ENCODE measurements around the gene CHST3.
"Not testable (repeated sequence)": the region's sequence is repeated elsewhere in the genome, so short reads cannot be mapped to it uniquely, and the experiment has no call there.

Gene CHST3

DNA sequence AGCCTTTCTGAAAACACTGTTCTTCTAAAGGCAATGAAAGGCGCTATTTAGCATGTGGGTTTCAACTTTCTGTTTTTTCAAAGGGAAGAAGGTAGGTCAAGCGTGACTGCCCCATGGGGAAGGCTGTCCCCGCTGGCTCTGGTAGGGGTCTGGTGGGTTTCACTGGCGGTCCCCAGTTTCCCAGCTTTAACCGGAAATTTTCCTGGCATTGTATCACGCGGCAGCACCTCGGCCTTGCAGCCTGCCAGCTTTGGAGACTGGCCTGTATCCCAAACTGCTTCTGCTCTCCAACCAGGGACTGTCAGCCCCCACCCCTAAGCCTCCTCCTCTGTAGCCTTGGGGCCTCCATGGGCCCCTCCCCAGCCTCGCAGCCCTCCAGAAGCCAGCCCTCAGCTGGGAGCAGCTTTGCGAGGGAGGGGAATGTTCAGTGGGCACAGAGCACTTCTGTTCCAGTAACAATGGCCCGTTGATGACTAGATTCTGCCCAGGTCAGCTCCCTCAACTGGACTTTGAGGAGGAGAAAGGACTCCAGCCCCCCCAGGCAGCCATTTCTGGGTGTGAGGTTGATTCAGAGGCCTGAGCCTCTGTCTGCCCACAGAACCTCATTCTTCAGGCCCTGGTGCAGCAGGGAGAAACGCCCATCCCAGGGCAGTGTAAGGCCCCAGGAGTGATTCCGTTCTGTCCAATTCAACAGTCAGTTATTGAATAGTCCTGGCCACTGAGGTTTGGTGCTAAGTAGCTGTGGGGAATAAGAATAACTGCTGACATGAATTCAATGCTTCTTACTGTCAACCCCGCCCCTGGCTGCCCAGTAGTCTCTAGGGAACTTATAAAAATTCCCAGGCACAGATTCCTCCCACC, 17.1 kb downstream of the CHST3 start:
- Histone ChIP-seq H3K4me3 (ENCODE audit: low read depth, low read length) (no peak overlapping the region), H3K36me3 (ENCODE audit: insufficient read depth, low read length) (no peaks in the 10 kb centered on the region), H3K27ac (ENCODE audit: low read depth, low read length) (peak overlapping the region; percentile 35), H3K27me3 (ENCODE audit: insufficient read depth, low read length) (no peaks in the 10 kb centered on the region), H2AFZ (ENCODE audit: low read length, unreplicated experiment) (no peak overlapping the region), H3K79me2 (ENCODE audit: control insufficient read depth, insufficient read depth, low read length, unreplicated experiment) (peaks cover 75% of the 10 kb centered on the region), H3K4me1 (ENCODE audit: control insufficient read depth, insufficient read depth, low read length, unreplicated experiment) (peaks cover 78% of the 10 kb centered on the region)

DNA sequence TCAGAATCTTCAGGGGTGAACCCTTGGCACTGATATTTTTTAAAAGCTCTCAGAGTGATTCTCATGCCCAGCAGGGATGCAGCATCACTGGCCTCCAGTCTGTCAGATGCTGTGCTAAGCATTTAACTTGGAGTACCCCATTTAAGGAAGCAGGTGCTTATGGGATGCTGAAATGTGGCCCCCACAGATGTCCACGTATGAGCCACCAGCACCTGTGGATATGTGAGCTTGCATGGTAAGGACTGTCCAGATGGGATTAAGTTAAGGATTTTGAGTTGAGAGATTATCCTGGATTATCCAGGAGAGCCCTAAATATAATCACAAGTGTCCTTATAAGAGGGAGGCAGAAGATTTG, 17.7 kb downstream of the CHST3 start:
- Histone ChIP-seq H3K27ac (ENCODE audit: low read depth, low read length) (no peak overlapping the region), H3K4me1 (ENCODE audit: control insufficient read depth, insufficient read depth, low read length, unreplicated experiment) (peaks cover 78% of the 10 kb centered on the region), H3K79me2 (ENCODE audit: control insufficient read depth, insufficient read depth, low read length, unreplicated experiment) (peaks cover 76% of the 10 kb centered on the region), H2AFZ (ENCODE audit: low read length, unreplicated experiment) (no peak overlapping the region), H3K4me3 (ENCODE audit: low read depth, low read length) (no peak overlapping the region), H3K27me3 (ENCODE audit: insufficient read depth, low read length) (no peaks in the 10 kb centered on the region), H3K36me3 (ENCODE audit: insufficient read depth, low read length) (no peaks in the 10 kb centered on the region)

DNA sequence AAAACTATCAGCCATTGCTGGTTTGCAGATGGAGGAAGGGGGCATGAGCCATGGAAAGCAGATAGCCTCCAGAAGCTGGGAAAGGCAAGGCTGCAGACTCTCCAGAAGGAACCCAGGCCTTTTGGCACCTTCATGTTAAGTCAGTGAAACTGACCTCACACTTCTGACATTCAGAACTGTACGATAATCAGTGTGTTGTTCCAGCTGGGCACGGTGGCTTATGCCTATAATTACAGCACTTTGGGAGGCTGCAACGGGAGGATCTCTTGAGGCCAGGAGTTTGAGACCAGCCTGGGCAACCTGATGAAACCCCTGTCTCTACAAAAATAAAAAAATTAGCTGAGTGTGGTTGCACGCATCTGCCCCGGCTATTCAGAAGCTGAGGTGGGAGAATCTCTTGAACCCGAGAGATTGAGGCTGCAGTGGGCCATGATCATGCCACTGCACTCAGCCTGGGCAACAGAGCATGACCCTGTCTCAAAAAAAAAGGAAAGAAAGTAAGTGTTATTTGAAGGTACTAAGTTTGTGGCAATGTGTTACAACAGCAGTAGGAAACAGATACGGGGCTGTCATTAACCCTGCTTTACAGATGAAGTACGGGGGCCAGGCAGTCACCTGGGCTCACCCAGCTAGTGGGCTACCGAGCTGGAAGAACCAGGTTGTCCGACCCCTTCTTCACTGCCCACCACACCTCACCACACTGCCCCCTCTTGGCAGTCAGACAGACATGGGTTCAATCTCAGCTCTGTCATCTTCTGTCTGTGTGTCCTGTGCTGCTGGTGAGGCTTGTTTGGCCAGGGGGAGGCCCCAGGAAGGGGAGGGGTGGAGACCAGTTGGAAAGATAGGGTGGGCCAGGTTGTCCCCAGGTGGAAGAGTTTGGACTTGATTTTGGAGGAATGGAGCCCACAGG, 18.3 kb downstream of the CHST3 start:
- Histone ChIP-seq H3K4me3 (ENCODE audit: low read depth, low read length) (no peak overlapping the region), H3K4me1 (ENCODE audit: control insufficient read depth, insufficient read depth, low read length, unreplicated experiment) (peaks cover 77% of the 10 kb centered on the region), H3K36me3 (ENCODE audit: insufficient read depth, low read length) (no peaks in the 10 kb centered on the region), H3K27me3 (ENCODE audit: insufficient read depth, low read length) (no peaks in the 10 kb centered on the region), H3K79me2 (ENCODE audit: control insufficient read depth, insufficient read depth, low read length, unreplicated experiment) (peaks cover 73% of the 10 kb centered on the region), H2AFZ (ENCODE audit: low read length, unreplicated experiment) (no peak overlapping the region), H3K27ac (ENCODE audit: low read depth, low read length) (no peak overlapping the region)

DNA sequence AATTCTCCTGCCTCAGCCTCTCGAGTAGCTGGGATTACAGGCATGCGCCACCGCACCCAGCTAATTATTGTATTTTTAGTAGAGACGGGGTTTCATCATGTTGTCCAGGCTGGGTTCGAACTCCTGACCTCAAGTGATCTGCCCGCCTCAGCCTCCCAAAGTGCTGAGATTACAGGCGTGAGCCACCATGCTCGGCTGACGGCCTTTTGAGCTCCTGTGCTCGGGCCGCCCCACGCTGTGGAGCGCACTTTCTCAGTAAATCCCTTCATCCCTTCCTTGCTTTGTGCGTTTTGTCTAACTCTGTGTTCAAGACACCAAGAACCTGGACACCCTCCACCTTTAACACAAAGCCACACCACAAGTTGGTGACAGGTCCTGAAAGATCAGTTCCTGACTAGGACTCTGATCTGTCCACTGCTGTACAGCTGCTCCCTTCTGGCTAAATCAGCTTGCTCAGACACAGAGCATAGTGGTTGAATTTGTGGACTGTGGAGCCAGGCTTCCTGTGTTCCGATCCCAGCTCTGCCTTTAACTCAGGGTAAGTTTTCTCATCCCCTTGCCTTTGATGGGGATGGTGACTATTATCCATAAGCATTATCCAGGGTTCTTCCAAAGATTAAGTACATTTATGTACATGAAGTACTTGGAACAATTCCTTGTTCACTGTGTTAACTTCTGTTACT, 20.1 kb downstream of the CHST3 start:
- H3K36me3 ChIP-seq (ENCODE audit: insufficient read depth, low read length) = 0 out of 2 replicates have a peak, but pooled peaks cover 7% of the 10 kb centered on the region
- H3K79me2 ChIP-seq (ENCODE audit: control insufficient read depth, insufficient read depth, low read length, unreplicated experiment) = peaks cover 71% of the 10 kb centered on the region
- H3K4me3 ChIP-seq (ENCODE audit: low read depth, low read length) = no peak overlapping the region

DNA sequence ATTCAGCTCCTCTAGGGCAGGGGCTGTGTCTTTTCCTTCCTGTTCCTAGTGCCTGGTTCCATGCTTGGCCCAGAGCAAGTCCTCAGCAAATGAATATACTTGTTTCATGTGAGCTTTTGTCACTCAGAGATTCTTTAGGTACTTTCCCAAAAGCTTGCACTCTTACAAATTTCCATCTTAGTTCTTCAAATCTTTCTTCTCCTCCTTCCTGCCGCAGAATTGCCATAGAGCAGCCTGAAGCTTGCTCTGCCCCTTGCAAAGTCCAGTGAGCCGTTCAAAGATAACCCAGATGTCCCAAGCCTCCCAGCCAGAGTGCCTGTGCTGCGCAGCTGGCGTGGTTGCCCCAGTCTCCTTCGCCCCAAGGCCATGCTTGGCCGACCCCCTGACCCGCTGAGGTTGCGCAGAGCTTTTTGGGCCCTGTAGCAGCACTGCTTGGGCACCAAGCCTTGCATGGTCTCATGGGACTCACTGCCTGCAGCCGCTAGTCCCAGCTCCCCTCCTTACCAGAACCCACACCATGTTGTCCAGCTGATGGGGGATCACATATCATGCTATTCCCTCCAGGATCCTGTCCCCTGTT, 20.7 kb downstream of the CHST3 start:
- H3K36me3 ChIP-seq (ENCODE audit: insufficient read depth, low read length) = 0 out of 2 replicates have a peak, but pooled peaks cover 7% of the 10 kb centered on the region
- H3K27ac ChIP-seq (ENCODE audit: low read depth, low read length) = peak overlapping the region; percentile 49
- peaks cover 56% of the 10 kb centered on the region for H3K4me1 ChIP-seq (ENCODE audit: control insufficient read depth, insufficient read depth, low read length, unreplicated experiment)
- H2AFZ ChIP-seq (ENCODE audit: low read length, unreplicated experiment) = no peak overlapping the region
- peaks cover 69% of the 10 kb centered on the region for H3K79me2 ChIP-seq (ENCODE audit: control insufficient read depth, insufficient read depth, low read length, unreplicated experiment)
- H3K27me3 ChIP-seq (ENCODE audit: insufficient read depth, low read length) = no peaks in the 10 kb centered on the region
- no peak overlapping the region for H3K4me3 ChIP-seq (ENCODE audit: low read depth, low read length)

More for the DNA sequence above, 20.1 kb downstream of the CHST3 start:
- no peak overlapping the region for H2AFZ ChIP-seq (ENCODE audit: low read length, unreplicated experiment)
- no peak overlapping the region for H3K27ac ChIP-seq (ENCODE audit: low read depth, low read length)
- H3K4me1 ChIP-seq (ENCODE audit: control insufficient read depth, insufficient read depth, low read length, unreplicated experiment) = peaks cover 62% of the 10 kb centered on the region
- H3K27me3 ChIP-seq (ENCODE audit: insufficient read depth, low read length) = no peaks in the 10 kb centered on the region

DNA sequence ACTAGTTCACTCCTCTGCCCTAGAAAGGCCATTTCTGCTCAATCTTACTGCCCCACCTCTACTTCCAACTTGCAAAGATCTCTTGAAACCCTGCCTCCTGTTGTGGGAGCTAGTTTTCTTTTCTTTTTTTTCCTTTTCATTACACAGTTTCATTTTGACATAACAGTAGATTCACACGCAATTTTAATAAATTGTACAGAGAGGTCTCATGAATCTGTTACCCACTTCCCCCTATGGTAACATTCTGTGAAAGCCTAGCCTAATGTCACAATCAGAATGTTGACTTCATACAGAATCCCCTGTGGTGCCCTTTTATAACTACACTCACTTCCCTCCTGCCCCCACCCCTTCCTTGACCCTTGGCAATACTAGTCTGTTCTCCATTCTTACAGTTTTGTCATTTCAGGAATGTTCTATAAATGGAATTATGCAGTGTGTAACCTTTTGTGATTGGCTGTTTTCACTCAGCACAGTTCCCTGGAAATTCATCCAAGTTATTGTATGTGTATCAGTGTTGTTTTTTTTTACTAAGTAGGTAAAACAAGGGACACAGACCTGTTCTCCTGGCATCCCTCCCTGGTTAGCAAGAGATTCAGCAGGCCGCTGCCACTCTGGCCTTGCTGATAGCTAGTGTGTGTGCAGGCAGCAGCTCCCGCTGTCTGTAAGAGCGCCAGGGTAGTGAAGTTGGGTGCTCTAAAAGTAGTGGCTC, 21.5 kb downstream of the CHST3 start:
- Histone ChIP-seq H3K4me1 (ENCODE audit: control insufficient read depth, insufficient read depth, low read length, unreplicated experiment) (peaks cover 48% of the 10 kb centered on the region), H3K36me3 (ENCODE audit: insufficient read depth, low read length) (0 out of 2 replicates have a peak, but pooled peaks cover 7% of the 10 kb centered on the region), H3K79me2 (ENCODE audit: control insufficient read depth, insufficient read depth, low read length, unreplicated experiment) (peaks cover 66% of the 10 kb centered on the region), H2AFZ (ENCODE audit: low read length, unreplicated experiment) (no peak overlapping the region), H3K27ac (ENCODE audit: low read depth, low read length) (peak overlapping the region; percentile 49), H3K27me3 (ENCODE audit: insufficient read depth, low read length) (no peaks in the 10 kb centered on the region), H3K4me3 (ENCODE audit: low read depth, low read length) (no peak overlapping the region)

DNA sequence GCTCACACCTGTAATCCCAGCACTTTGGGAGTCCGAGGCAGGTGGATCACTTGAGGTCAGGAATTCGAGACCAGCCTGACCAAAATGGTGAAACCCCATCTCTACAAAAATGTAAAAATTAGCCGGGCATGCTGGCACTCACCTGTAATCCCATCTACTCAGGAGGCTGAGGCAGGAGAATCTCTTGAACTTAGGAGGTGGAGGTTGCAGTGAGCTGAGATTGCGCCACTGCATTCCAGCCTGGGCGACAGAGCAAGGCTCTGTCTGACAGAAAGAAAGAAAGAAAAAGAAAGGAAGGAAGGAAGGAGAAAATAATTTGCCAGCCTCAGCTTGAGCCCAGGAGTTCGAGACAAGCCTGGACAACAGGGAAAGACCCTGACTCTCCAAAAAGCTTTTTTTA, 24.7 kb downstream of the CHST3 start:
- not testable (repeated sequence) for H3K27ac ChIP-seq (ENCODE audit: low read depth, low read length); H3K4me3 ChIP-seq (ENCODE audit: low read depth, low read length); H3K36me3 ChIP-seq (ENCODE audit: insufficient read depth, low read length); H2AFZ ChIP-seq (ENCODE audit: low read length, unreplicated experiment); H3K27me3 ChIP-seq (ENCODE audit: insufficient read depth, low read length)
- peaks cover 33% of the 10 kb centered on the region for H3K4me1 ChIP-seq (ENCODE audit: control insufficient read depth, insufficient read depth, low read length, unreplicated experiment)
- H3K79me2 ChIP-seq (ENCODE audit: control insufficient read depth, insufficient read depth, low read length, unreplicated experiment) = peaks cover 52% of the 10 kb centered on the region

DNA sequence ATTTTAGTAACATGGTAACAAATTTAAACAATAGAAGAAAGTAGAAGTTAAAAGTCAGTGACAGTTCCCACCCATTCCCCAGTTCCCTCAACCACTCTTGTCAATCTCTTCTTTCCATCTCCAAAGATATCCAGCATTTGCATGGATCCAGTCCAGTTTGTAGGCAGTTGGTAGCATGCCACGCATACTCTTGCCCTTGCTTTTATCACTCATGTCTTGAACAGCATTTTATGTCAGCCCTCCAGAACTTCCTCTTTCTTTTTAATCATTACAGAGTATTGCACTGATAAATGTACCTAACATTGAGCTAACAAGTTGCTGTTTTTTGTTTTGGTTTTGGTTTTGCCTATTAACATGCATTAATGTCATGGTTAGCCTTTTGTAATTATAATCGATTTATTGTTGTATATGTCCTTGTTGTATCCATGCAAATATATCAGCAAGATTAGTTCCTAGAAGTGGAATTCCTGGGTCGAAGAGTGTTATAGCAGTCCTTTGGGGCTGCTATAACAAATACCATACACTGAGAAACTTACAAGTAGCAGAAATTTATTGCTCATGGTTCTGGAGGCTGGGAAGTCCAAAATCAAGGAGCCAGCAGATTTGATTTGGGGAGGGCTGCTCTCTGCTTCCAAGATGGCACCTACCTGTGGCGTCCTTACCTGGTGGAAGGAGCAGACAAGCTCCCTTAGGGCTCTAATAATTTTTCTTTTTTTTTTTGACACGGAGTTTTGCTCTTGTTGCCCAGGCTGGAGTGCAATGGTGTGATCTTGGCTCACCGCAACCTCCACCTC, 25.7 kb downstream of the CHST3 start:
- Histone ChIP-seq H2AFZ (ENCODE audit: low read length, unreplicated experiment) (no peak overlapping the region), H3K36me3 (ENCODE audit: insufficient read depth, low read length) (0 out of 2 replicates have a peak, but pooled peaks cover 10% of the 10 kb centered on the region)

DNA sequence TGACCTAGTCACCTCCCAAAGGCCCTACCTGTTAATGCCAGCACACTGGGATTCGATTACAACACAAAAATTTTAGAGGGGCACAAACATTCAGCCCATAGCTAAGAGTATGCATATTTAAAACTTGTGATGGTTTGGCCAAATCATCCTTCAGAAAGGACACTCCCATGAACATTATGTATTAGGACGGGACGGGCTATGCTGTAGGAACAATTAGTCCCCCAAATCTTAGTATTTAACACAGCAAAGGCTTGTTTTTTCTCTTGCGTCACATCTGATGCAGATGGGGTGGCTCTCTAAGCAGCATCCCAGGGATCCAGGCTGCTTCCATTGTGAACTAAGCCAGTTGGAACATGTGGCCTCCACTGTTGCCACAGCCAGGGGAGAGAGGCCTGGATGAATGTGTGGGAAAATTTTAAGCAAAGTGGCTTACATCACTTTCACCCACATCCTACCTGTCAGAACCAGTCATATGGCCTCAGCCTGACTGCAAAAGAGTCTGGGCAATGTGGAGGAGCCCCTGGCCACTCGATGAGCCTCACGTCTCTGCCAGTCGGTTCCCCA, 26.6 kb downstream of the CHST3 start:
- Histone ChIP-seq H3K4me1 (ENCODE audit: control insufficient read depth, insufficient read depth, low read length, unreplicated experiment) (peaks cover 20% of the 10 kb centered on the region), H3K27me3 (ENCODE audit: insufficient read depth, low read length) (no peaks in the 10 kb centered on the region), H2AFZ (ENCODE audit: low read length, unreplicated experiment) (no peak overlapping the region), H3K27ac (ENCODE audit: low read depth, low read length) (no peak overlapping the region), H3K79me2 (ENCODE audit: control insufficient read depth, insufficient read depth, low read length, unreplicated experiment) (peaks cover 54% of the 10 kb centered on the region), H3K4me3 (ENCODE audit: low read depth, low read length) (no peak overlapping the region), H3K36me3 (ENCODE audit: insufficient read depth, low read length) (0 out of 2 replicates have a peak, but pooled peaks cover 10% of the 10 kb centered on the region)

More for the DNA sequence above, 25.7 kb downstream of the CHST3 start:
- Histone ChIP-seq H3K27ac (ENCODE audit: low read depth, low read length) (no peak overlapping the region), H3K4me3 (ENCODE audit: low read depth, low read length) (no peak overlapping the region), H3K27me3 (ENCODE audit: insufficient read depth, low read length) (no peaks in the 10 kb centered on the region), H3K4me1 (ENCODE audit: control insufficient read depth, insufficient read depth, low read length, unreplicated experiment) (peaks cover 25% of the 10 kb centered on the region), H3K79me2 (ENCODE audit: control insufficient read depth, insufficient read depth, low read length, unreplicated experiment) (peaks cover 51% of the 10 kb centered on the region)

All from ACC112 (cell line).